ENCODE data around the gene PPP4R2.

Gene PPP4R2, protein sequence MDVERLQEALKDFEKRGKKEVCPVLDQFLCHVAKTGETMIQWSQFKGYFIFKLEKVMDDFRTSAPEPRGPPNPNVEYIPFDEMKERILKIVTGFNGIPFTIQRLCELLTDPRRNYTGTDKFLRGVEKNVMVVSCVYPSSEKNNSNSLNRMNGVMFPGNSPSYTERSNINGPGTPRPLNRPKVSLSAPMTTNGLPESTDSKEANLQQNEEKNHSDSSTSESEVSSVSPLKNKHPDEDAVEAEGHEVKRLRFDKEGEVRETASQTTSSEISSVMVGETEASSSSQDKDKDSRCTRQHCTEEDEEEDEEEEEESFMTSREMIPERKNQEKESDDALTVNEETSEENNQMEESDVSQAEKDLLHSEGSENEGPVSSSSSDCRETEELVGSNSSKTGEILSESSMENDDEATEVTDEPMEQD

GRCh38 chr3:72996473-72997333 lies at the start of gene PPP4R2:
Gene PPP4R2, plus strand, starts transcription at chr3:72996811. Its CDS starts 227 bp downstream, at chr3:72997038.
- peak; percentile 46 to 51 for DNase-seq

- no peak for DNase-seq
Measured at GRCh38 chr3:72947715-72948490, 48.7 kb upstream of the PPP4R2 start.

DNA sequence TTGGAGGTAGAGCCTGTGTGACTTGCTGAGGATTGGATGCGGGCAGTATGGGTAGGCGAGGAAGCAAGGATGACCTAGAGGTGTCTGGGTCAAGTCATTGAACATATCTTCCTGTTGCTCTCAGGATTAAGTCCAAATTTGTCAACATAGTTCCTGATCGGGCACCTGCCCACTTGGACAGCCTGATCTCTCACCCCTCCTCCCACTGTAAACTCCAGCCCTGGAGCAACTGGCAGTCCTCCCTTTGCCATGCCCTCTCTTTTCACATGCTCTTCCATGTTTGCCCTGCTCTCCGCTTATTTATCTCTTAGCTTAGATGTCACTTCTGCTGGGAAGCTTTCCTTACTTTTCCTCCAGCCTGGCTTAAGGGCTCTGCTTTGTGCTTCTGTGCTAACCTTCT lies 47.6 kb upstream of the PPP4R2 start:
- no peak for DNase-seq

DNA sequence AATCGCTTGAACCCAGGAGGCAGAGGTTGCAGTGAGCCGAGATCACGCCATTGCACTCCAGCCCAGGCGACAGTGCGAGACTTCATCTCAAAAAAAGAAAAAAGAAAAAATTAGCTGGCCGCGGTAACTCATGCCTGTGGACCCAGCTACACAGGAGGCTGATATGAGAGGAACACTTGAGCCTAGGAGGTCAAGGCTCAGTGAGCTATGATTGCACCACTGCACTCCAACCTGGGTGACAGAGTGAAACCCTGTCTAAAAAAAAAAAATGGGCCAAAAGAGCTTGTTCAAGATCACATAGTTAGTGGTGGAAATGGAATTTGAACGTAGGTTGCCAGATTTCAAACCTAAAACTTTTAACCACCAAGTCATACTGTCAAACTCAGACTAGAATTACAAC lies 46.2 kb upstream of the PPP4R2 start:
- DNase-seq = no peak

DNA sequence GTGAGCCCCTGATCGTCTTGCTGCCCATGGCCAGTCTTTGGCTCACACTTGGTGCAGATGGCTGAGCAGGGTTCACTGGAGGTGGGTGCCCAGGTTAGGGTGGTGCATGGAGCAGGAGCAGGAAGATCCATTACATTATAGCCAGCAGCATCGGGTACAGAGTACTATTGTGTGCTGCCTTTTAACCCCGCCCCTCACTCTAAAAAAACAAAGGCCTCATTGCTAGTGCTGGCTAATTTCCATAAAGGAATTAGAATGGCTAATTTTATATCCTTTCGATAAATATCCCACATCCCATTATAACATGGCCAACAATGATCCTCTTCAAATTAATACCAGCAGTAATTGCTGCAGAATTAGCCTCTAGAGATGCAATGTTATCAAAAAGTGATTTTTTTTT lies 45.8 kb upstream of the PPP4R2 start:
- DNase-seq = no peak

DNA sequence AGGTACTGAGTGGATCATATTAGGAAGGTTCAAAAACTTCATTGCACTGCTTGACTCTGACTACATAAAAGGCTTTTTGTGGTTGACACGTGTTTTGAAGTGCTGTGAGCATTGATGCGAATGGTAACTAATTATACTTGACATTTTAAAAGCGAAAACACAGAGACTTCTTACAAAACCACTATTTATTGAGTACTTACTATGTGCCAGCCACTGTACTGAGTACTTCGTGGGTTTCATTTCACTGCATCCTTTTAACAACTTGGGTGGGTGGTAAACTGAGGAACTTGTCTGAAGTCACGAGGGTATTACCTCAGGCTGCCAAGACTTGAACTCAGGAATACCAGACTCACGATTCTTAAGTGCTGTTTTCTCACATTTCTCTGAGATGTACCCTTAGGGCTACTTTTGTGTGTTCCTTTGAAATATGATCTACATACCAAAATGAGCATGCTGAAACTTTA lies 45.3 kb upstream of the PPP4R2 start:
- DNase-seq = no peak

DNA sequence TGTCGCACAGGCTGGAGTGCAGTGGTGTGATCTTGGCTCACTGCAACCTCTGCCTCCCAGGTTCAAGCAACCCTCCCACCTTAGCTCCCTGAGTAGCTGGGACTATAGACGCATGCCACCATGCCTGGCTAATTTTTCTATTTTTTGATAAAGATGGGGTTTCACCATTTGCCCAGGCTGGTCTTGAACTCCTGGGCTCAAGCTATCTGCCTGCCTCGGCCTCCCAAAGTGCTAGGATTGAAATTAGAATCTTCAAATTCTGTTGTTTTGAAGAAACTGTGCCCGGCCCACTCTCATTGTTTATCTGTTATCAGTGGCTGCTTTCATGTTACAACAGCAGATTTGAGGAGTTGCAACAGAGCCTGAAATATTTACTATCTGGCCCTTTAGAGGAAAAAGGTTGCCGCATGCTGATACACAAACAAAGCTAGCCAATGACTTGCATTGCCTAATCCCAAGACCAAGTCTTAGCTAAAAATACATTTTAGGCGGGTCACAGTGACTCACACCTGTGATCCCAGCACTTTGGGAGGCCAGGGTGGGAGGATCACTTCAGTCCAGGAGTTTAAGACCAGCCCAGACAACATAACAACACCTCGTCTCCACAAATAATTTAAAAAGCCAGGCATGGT lies 43.2 kb upstream of the PPP4R2 start:
- no peak for DNase-seq

- DNase-seq = no peak
Measured at GRCh38 chr3:72957297-72957696, 39.3 kb upstream of the PPP4R2 start.

DNA sequence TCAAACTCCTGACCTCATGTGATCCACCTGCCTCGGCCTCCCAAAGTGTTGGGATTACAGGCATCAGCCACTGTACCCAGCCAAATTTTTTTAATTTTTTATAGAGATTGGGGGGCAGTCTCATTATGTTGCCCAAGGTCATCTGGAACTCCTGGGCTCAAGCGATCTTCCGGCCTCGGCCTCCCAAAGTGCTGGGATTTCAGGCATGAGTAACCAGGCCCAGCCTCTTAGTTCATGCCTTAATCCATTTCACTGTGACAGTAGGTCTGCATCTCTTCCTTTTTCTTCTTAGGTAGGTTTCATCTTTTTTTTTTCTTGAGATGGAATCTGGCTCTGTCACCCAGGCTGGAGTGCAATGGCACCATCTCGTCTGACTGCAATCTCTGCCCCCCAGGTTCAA lies 37.3 kb upstream of the PPP4R2 start:
- DNase-seq = no peak

DNA sequence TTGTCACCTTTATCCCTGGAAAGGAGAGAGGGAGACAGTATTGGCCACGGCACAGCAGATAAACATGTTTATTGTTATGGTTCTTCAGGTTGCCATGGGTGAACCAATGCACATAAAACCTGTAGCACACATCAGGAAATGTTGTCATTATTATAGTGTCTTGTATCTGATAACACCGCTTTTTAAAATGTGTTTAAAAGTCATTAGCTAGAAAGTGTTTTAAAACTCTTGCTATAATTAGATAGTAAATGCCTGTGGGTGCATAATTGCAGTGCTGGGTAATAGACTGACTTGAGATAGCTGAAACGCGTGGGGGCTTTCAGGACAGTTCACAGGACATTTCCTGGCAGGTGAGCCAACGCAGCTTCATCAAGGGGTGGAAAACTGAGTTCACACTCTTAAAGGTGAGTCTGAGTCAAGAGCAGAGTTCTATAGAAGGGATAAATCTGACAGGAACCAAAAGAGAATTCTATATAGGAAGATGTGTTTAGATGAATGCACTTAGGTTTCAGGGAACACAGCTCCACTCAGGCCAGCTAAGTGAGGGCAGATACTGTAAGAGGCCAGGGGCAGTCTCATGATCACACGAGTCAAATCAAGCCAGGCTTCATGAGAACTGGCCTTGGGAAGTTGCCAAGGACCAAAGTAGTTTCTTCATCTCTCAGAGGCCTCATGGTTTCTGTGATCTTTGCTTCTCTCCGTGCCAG lies 35.6 kb upstream of the PPP4R2 start:
- DNase-seq = no peak

DNA sequence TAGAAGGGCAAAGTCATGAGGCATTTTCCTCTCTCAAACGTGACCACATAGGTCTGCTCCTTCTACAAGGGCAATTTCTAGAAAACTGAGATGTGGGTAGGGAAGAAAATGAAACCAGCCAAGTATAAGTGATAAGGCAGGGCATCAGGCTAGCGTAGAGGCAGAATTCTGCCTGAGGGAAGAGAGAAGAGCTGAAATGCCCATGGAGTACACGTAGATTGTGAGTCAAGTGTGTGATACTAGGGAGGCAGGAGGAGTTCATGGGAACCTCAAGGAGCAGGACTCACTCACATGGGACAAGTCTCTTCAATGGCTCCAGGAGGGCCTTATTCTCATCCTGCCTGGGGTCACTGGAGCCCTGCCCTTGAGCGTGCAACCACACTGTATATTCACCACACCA lies 34.9 kb upstream of the PPP4R2 start:
- no peak for DNase-seq

GRCh38 chr3:72962317-72962716 lies 34.3 kb upstream of the PPP4R2 start:
- no peak for DNase-seq

- DNase-seq = no peak
Measured at GRCh38 chr3:72964633-72965032, 32.0 kb upstream of the PPP4R2 start.

GRCh38 chr3:72968266-72968664 lies 28.3 kb upstream of the PPP4R2 start:
- no peak for DNase-seq

DNA sequence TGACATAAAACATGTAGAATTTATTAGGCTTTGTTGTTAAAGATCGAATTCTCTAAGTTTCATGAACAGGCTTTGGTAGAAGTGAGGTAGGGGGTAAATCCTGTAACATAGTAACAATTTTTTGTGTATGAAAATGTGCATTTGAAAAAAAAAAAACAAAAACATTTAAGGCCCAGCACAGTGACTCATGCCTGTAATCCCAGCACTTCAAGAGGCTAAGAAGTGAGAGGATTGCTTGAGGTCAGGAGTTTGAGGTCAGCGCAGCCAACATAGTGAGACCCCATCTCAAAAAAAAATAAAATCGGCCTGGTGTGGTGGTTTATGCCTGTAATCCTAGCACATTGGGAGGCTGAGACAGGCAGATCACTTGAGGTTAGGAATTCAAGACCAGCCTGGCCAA lies 26.8 kb upstream of the PPP4R2 start:
- DNase-seq = no peak

DNA sequence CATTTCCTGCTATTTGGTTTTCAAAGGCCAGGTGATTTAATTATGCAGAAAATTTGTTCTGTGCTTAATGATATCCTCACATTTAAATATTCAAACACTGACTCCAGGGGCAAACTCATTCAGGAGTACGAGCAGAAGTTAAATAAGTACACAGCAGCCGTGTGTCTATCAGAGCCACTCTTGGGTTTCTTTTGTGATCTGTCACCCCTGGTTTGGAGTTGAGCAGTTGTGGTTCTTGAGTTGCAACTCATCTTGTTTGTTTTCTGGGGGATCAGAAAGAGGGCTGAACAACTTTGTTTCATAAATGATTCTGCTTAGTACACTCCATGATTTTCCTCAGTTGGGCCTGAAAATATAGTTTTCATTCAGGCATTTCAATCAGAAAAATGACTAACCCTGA lies 25.7 kb upstream of the PPP4R2 start:
- no peak for DNase-seq

- DNase-seq = no peak
Measured at GRCh38 chr3:72972706-72973030, 23.9 kb upstream of the PPP4R2 start.

GRCh38 chr3:72973031-72973723 lies 23.4 kb upstream of the PPP4R2 start:
- no peak for DNase-seq

DNA sequence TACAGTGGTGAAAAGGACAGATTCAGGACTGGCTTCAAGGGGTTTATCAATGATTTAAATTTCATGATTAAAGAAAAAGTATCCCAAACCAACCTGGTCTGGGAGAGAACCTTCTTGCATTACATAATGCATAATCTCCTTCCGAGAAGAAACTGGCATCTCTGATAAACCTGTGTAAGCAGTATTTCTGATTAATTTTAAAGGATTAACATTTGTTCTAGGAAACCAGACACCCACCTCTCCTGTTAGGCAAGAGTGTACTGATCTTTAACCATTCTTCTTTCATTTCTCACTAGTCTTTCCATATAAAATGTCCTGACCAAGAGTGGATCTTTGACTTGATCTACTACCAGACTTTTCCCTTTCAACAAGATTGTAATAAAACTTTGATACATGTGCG lies 22.8 kb upstream of the PPP4R2 start:
- no peak for DNase-seq

DNA sequence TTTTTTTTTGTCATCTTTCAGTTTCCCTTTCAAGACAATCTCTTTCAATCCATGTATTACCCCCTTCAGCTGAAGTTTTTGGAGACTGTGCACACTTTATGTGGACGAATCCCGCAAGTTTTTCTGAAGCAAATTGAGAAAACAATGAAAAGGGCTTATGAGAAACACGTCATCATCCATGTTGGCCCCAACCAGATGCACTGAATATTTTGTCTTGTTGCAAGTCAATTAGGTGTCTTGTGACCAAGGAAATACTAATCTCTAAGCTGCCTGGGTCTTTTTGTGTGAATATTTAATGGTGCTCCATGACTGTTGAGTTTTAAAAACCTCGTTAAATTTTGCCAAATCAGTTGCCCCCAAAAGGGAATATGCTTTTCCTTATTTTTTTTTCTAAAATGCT lies 21.7 kb upstream of the PPP4R2 start:
- no peak for DNase-seq

GRCh38 chr3:72976281-72976741 lies 20.3 kb upstream of the PPP4R2 start:
- no peak for DNase-seq

Measured in NCI-H187 (cell line).